RWPE2 (cell line): ENCODE data around the gene MYO5B.
A peak's percentile ranks its signal among the peaks of the same experiment; 100 is the strongest.

Source experiments
- ATAC-seq: fragments of 200-7000 bp; cut with Tn5 transposase; 3 replicates; pipeline ENCODE4 v1.9.1; 2021; ENCODE audit warnings: low read depth
- DNase-seq: peaks from one replicate; pipeline ENCODE4 v3.0.0-alpha.2; 2020; ENCODE audit warnings: low spot score
- H3K27ac ChIP-seq: fragments of 450-650 bp; 2 replicates; pipeline ENCODE4 v1.5.1; 2017; ENCODE audit warnings: mild to moderate bottlenecking; ENCODE audit not compliant: poor library complexity, severe bottlenecking
- H3K27me3 ChIP-seq: fragments of 250-450 bp; sonication (Bioruptor Pico); 2 replicates; pipeline ENCODE4 v1.5.1; 2021; ENCODE audit warnings: mild to moderate bottlenecking, moderate library complexity; ENCODE audit not compliant: insufficient read depth, poor library complexity, severe bottlenecking
- H3K36me3 ChIP-seq: fragments of 250-450 bp; sonication (Bioruptor Pico); 2 replicates; pipeline ENCODE4 v1.5.1; 2020; ENCODE audit warnings: low read depth, mild to moderate bottlenecking, moderate library complexity
- H3K4me1 ChIP-seq: fragments of 250-450 bp; sonication (Bioruptor Pico); 2 replicates; pipeline ENCODE4 v1.5.1; 2021; ENCODE audit warnings: mild to moderate bottlenecking, moderate library complexity; ENCODE audit not compliant: insufficient read depth, poor library complexity, severe bottlenecking
- H3K4me3 ChIP-seq: fragments of 250-450 bp; sonication (Bioruptor Pico); 2 replicates; pipeline ENCODE4 v1.5.1; 2021; ENCODE audit warnings: mild to moderate bottlenecking, moderate library complexity; ENCODE audit not compliant: severe bottlenecking
- H3K9me3 ChIP-seq: fragments of 250-450 bp; sonication (Bioruptor Pico); 2 replicates; pipeline ENCODE4 v1.5.1; 2021; ENCODE audit warnings: mild to moderate bottlenecking, moderate library complexity; ENCODE audit not compliant: severe bottlenecking
- CTCF ChIP-seq: fragments of 450-650 bp; IDR thresholded peaks from one replicate; pipeline ENCODE4 v1.5.1; 2017; ENCODE audit warnings: mild to moderate bottlenecking, moderate library complexity; ENCODE audit not compliant: poor library complexity, severe bottlenecking

MYO5B gene

DNA sequence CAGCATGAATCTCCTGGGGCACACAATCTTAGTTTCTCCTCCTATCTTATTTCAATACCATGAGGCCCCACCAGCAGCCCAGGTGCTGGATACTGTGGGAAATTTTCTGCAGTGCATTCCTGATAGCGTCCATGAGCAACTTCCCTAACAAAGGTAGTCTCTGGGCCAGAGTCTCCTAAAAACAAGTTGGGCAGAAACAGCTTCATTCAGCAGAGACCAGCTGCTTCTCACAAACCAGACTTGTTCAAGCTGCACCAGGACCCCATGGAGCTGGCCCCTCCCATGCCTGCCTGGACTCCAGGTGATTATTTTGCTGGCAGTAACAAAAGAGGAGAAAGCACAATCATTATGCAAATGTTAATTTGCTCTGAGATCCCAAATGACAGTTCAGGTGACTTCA lies 31.4 kb downstream of the MYO5B start:
- Histone ChIP-seq H3K4me3 (no peak overlapping the region), H3K27me3 (no peaks in the 10 kb centered on the region), H3K4me1 (peaks cover 10% of the 10 kb centered on the region), H3K27ac (no peak overlapping the region), H3K9me3 (no peaks in the 10 kb centered on the region), H3K36me3 (no peaks in the 10 kb centered on the region)
- TF ChIP-seq CTCF: no peak
- DNase-seq (no peak), ATAC-seq (no peak)

DNA sequence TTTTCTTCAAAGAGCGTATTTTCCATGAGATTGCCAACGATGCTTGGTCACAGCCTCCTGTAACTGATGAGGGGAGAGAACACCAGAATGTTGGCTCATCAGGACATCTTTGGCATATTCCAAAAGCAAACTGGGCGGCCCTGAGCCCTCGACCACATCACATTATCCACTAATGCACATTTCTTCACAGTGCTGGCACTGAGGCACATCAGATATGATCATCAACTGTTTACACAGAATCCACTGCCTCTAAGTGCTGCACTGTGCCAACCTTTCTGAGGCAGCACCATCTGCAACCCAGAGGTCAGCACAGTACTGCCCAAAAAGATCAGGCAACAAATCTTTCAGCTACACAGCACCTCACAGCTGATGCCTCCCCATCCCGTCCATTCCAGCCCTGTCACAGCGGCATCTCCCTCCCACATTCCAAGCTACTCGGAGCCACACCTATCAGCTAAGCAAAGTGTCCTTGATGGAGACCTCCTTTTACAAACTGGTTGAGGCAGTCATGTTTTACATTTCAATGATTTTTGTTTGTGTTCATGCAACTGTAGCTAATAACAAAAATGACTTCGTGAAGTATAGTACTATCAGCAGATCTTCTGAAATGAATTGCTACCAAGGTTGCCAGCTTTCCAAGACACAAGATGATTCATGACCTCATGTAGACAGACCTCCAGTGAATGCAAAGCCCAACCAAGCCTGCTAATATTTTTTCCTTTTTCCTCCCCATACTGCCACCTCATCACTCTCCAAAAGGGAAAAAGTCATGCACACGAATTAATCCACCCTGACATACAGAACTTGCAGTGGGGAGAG lies 32.3 kb downstream of the MYO5B start:
- DNase-seq (no peak), ATAC-seq (no peak)
- Histone ChIP-seq H3K9me3 (no peaks in the 10 kb centered on the region), H3K27me3 (no peaks in the 10 kb centered on the region), H3K36me3 (no peaks in the 10 kb centered on the region), H3K4me3 (no peak overlapping the region), H3K4me1 (peaks cover 11% of the 10 kb centered on the region), H3K27ac (no peak overlapping the region)
- no peak for TF ChIP-seq CTCF

- ATAC-seq (peak; percentile 79), DNase-seq (no peak)
- no peaks in the 10 kb centered on the region for H3K27me3 ChIP-seq
- H3K4me1 ChIP-seq: peaks cover 11% of the 10 kb centered on the region
- H3K36me3 ChIP-seq: no peaks in the 10 kb centered on the region
- no peak overlapping the region for H3K27ac ChIP-seq
- no peak overlapping the region for H3K4me3 ChIP-seq
- no peak for TF ChIP-seq CTCF
- H3K9me3 ChIP-seq: no peaks in the 10 kb centered on the region
Observed at GRCh38 chr18:50161597-50162205, 33.2 kb downstream of the MYO5B start.

DNA sequence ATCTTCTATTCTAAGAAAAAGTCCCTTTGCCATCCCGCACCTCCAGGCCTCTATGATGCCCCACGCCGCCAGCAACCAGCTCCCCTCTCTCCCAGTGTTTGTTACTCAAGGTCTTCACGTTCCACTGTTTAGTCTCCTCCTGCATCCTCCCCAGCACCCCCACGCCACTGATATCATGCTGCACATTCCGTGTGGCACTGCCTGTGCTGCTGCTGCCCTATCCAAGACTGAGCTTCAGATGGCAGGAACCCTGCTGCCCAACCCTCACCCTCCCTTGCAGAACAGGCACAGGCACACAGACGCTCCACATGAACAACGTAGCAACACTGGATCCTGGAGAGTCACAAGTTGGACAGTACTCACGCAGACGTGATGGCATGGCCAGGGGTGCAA lies 35.3 kb downstream of the MYO5B start:
- Histone ChIP-seq H3K4me3 (no peak overlapping the region), H3K4me1 (peaks cover 11% of the 10 kb centered on the region), H3K9me3 (no peaks in the 10 kb centered on the region), H3K36me3 (no peaks in the 10 kb centered on the region), H3K27ac (peak overlapping the region; percentile 2), H3K27me3 (no peaks in the 10 kb centered on the region)
- no peak for ATAC-seq
- no peak for DNase-seq
- no peak for TF ChIP-seq CTCF
